ENCODE measurements around the gene SCG3.

SCG3 gene

DNA sequence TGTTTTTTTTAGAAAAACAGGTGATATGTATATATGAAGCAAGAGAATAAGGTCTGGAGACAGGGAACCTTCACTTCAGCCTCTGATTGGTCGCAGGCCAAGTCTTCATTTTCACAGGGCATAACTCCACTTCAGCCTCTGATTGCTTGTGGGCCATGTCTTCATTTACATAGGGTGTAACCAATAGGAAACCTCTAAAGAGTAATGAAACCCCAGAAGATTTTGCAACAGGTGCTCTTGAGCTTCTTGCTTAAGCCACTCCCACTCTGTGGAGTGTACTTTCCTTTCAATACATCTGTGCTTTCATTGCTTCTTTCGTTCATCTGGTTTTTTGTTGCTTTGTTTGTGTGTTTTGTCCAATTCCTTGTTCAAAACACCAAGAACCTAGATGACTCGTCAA, 22.6 kb upstream of the SCG3 start:
- no peak for TF ChIP-seq PAX5 (IDR thresholded peaks at IDR 0.05; ENCODE audit: insufficient read depth, low read length, severe bottlenecking)
- DNase-seq (ENCODE audit: insufficient read length, low spot score) = no peak
- no peak for FAIRE-seq

DNA sequence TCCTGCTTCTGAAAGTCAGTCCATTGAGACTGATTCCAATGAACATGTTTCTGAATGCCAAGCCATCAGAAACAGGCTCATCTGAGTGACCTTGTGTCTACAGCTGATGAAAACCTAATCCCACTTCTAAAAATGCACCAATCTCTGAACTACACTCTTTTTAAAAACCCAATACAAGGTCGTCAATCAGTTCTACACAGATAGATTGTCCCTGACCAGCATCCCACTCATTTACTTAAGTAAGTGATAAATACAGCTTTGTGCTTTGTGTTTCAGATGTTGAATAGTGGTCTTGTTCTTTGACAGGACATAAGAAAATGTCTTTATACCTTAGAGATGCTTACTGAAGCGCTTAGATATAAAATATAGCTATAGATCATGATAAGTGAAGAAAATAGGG, 20.2 kb upstream of the SCG3 start:
- DNase-seq (ENCODE audit: insufficient read length, low spot score) (no peak), FAIRE-seq (no peak)
- TF ChIP-seq PAX5 (IDR thresholded peaks at IDR 0.05; ENCODE audit: insufficient read depth, low read length, severe bottlenecking) = no peak
- no peak for TF ChIP-seq POLR2A (IDR thresholded peaks at IDR 0.05; ENCODE audit: low read depth, low read length)
- TF ChIP-seq TAF1 (IDR thresholded peaks at IDR 0.05; ENCODE audit: low read depth, low read length) = no peak
- no peak for TF ChIP-seq POLR2AphosphoS5 (IDR thresholded peaks at IDR 0.05; ENCODE audit: low read depth, low read length)
- no peak for TF ChIP-seq SPI1 (IDR thresholded peaks at IDR 0.05; ENCODE audit: low read depth, low read length)
- no peak for TF ChIP-seq POU2F2 (IDR thresholded peaks at IDR 0.05; ENCODE audit: low read depth, low read length)

GRCh38 chr15:51667478-51667877, 13.8 kb upstream of the SCG3 start:
- DNase-seq (ENCODE audit: insufficient read length, low spot score) = no peak
- TF ChIP-seq SPI1 (IDR thresholded peaks at IDR 0.05; ENCODE audit: low read depth, low read length) = no peak
- TF ChIP-seq POLR2A (IDR thresholded peaks at IDR 0.05; ENCODE audit: low read depth, low read length) = no peak
- no peak for TF ChIP-seq PAX5 (IDR thresholded peaks at IDR 0.05; ENCODE audit: insufficient read depth, low read length, severe bottlenecking)
- no peak for TF ChIP-seq POU2F2 (IDR thresholded peaks at IDR 0.05; ENCODE audit: low read depth, low read length)
- TF ChIP-seq TAF1 (IDR thresholded peaks at IDR 0.05; ENCODE audit: low read depth, low read length) = no peak
- TF ChIP-seq POLR2AphosphoS5 (IDR thresholded peaks at IDR 0.05; ENCODE audit: low read depth, low read length) = no peak
- FAIRE-seq = no peak

GRCh38 chr15:51668446-51668845, 12.9 kb upstream of the SCG3 start:
- DNase-seq (ENCODE audit: insufficient read length, low spot score) = no peak
- TF ChIP-seq TAF1 (IDR thresholded peaks at IDR 0.05; ENCODE audit: low read depth, low read length) (no peak), POLR2A (IDR thresholded peaks at IDR 0.05; ENCODE audit: low read depth, low read length) (no peak), PAX5 (IDR thresholded peaks at IDR 0.05; ENCODE audit: insufficient read depth, low read length, severe bottlenecking) (no peak), SPI1 (IDR thresholded peaks at IDR 0.05; ENCODE audit: low read depth, low read length) (no peak), POLR2AphosphoS5 (IDR thresholded peaks at IDR 0.05; ENCODE audit: low read depth, low read length) (no peak), POU2F2 (IDR thresholded peaks at IDR 0.05; ENCODE audit: low read depth, low read length) (no peak)
- FAIRE-seq = no peak

- DNase-seq (ENCODE audit: insufficient read length, low spot score) (no peak), FAIRE-seq (no peak)
- TF ChIP-seq SPI1 (IDR thresholded peaks at IDR 0.05; ENCODE audit: low read depth, low read length) = no peak
- TF ChIP-seq TAF1 (IDR thresholded peaks at IDR 0.05; ENCODE audit: low read depth, low read length) = no peak
These were observed 11.9 kb upstream of the SCG3 start for GRCh38 chr15:51669381-51669780.

DNA sequence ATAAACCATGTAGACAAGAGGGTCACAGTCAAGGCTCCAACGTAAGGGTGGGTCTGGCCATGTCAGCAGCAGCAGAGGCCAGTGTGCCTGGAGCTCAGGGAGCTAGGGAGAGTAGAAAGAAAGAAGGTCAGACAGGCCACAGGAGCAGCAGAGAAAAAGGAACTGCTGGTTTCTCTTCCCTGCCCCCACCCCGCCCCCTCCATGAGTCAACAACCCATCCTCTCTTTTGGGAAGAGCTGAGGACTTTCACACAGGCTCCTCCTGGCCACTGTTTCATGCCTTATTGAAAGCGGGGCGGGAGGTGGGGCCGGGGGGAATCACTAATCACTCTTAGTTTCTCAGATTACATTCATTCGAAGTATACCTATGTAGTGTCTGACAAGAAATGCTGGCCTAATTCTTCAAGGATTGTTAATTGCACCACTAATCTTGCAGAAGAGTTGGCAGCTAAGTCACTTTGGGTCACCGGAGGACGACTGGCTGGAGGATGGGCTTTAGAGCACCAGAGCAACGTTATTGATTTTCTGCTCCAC, 9.1 kb upstream of the SCG3 start:
- DNase-seq (ENCODE audit: insufficient read length, low spot score) (no peak), FAIRE-seq (no peak)

GRCh38 chr15:51672913-51673857, 8.1 kb upstream of the SCG3 start:
- no peak for DNase-seq (ENCODE audit: insufficient read length, low spot score)
- TF ChIP-seq POLR2A (IDR thresholded peaks at IDR 0.05; ENCODE audit: low read depth, low read length) (no peak), POLR2AphosphoS5 (IDR thresholded peaks at IDR 0.05; ENCODE audit: low read depth, low read length) (no peak), SPI1 (IDR thresholded peaks at IDR 0.05; ENCODE audit: low read depth, low read length) (no peak), PAX5 (IDR thresholded peaks at IDR 0.05; ENCODE audit: insufficient read depth, low read length, severe bottlenecking) (no peak), POU2F2 (IDR thresholded peaks at IDR 0.05; ENCODE audit: low read depth, low read length) (no peak), TAF1 (IDR thresholded peaks at IDR 0.05; ENCODE audit: low read depth, low read length) (no peak)
- FAIRE-seq = no peak

More for the DNA sequence above, 9.1 kb upstream of the SCG3 start:
- peak; percentile 24; the same call in 1 of the 2 replicates for TF ChIP-seq SPI1 (IDR thresholded peaks at IDR 0.05; ENCODE audit: low read depth, low read length)
- TF ChIP-seq POLR2A (IDR thresholded peaks at IDR 0.05; ENCODE audit: low read depth, low read length) = no peak

- FAIRE-seq (no peak), DNase-seq (ENCODE audit: insufficient read length, low spot score) (no peak)
- TF ChIP-seq POU2F2 (IDR thresholded peaks at IDR 0.05; ENCODE audit: low read depth, low read length) = no peak
- no peak for TF ChIP-seq SPI1 (IDR thresholded peaks at IDR 0.05; ENCODE audit: low read depth, low read length)
- TF ChIP-seq PAX5 (IDR thresholded peaks at IDR 0.05; ENCODE audit: insufficient read depth, low read length, severe bottlenecking) = no peak
- TF ChIP-seq TAF1 (IDR thresholded peaks at IDR 0.05; ENCODE audit: low read depth, low read length) = no peak
- no peak for TF ChIP-seq POLR2AphosphoS5 (IDR thresholded peaks at IDR 0.05; ENCODE audit: low read depth, low read length)
- no peak for TF ChIP-seq POLR2A (IDR thresholded peaks at IDR 0.05; ENCODE audit: low read depth, low read length)
These were observed 6.1 kb upstream of the SCG3 start for GRCh38 chr15:51675234-51675633.

- FAIRE-seq = no peak
- no peak for TF ChIP-seq POU2F2 (IDR thresholded peaks at IDR 0.05; ENCODE audit: low read depth, low read length)
- TF ChIP-seq PAX5 (IDR thresholded peaks at IDR 0.05; ENCODE audit: insufficient read depth, low read length, severe bottlenecking) = no peak
- TF ChIP-seq POLR2AphosphoS5 (IDR thresholded peaks at IDR 0.05; ENCODE audit: low read depth, low read length) = no peak
- no peak for TF ChIP-seq TAF1 (IDR thresholded peaks at IDR 0.05; ENCODE audit: low read depth, low read length)
- TF ChIP-seq POLR2A (IDR thresholded peaks at IDR 0.05; ENCODE audit: low read depth, low read length) = no peak
- no peak for TF ChIP-seq SPI1 (IDR thresholded peaks at IDR 0.05; ENCODE audit: low read depth, low read length)
These were observed 4.3 kb upstream of the SCG3 start for GRCh38 chr15:51677021-51677420.

DNA sequence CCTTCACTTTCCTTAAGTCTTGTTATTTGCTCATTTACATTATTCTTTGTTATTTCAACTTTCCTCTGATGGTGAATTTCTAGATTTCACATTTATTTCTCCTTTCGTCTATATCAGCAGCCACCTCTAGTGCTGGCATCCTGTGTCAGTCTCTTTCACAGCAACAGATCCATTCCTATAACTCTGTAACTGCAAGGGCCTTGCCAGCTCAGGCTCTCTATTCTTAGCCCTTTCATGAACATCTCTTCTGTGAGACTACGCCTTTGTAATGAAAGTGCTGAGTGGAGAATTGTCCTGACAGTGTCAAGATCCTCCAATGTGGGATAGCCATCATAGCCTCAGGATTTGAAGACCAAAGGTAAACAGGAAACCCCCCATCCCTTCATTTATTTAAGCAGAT, 3.9 kb upstream of the SCG3 start:
- TF ChIP-seq TAF1 (IDR thresholded peaks at IDR 0.05; ENCODE audit: low read depth, low read length) (no peak), POLR2AphosphoS5 (IDR thresholded peaks at IDR 0.05; ENCODE audit: low read depth, low read length) (no peak)
- no peak for FAIRE-seq

More at GRCh38 chr15:51677021-51677420, 4.3 kb upstream of the SCG3 start:
- no peak for DNase-seq (ENCODE audit: insufficient read length, low spot score)

More for the DNA sequence above, 3.9 kb upstream of the SCG3 start:
- no peak for DNase-seq (ENCODE audit: insufficient read length, low spot score)

Data from GM12891 (cell line).